GM19099 (cell line): Measurements from ENCODE around the gene CDAN1.

ENCODE experiments used
- POLR2A ChIP-seq: IDR thresholded peaks from 3 replicates; pipeline ENCODE4 v1.6.1; 2011; ENCODE audit warnings: low read depth; ENCODE audit not compliant: insufficient read length; ENCODE audit errors: extremely low read depth

Gene CDAN1, protein sequence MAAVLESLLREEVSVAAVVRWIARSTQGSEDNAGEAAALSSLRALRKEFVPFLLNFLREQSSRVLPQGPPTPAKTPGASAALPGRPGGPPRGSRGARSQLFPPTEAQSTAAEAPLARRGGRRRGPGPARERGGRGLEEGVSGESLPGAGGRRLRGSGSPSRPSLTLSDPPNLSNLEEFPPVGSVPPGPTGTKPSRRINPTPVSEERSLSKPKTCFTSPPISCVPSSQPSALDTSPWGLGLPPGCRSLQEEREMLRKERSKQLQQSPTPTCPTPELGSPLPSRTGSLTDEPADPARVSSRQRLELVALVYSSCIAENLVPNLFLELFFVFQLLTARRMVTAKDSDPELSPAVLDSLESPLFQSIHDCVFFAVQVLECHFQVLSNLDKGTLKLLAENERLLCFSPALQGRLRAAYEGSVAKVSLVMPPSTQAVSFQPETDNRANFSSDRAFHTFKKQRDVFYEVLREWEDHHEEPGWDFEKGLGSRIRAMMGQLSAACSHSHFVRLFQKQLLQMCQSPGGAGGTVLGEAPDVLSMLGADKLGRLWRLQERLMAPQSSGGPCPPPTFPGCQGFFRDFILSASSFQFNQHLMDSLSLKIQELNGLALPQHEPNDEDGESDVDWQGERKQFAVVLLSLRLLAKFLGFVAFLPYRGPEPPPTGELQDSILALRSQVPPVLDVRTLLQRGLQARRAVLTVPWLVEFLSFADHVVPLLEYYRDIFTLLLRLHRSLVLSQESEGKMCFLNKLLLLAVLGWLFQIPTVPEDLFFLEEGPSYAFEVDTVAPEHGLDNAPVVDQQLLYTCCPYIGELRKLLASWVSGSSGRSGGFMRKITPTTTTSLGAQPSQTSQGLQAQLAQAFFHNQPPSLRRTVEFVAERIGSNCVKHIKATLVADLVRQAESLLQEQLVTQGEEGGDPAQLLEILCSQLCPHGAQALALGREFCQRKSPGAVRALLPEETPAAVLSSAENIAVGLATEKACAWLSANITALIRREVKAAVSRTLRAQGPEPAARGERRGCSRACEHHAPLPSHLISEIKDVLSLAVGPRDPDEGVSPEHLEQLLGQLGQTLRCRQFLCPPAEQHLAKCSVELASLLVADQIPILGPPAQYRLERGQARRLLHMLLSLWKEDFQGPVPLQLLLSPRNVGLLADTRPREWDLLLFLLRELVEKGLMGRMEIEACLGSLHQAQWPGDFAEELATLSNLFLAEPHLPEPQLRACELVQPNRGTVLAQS

GRCh38 chr15:42736793-42737528 lies at the start of gene CDAN1:
Gene CDAN1, minus strand, starts transcription at chr15:42737128. Its CDS starts 26 bp downstream, at chr15:42737102.
- peak; percentile 75 for TF ChIP-seq POLR2A

DNA sequence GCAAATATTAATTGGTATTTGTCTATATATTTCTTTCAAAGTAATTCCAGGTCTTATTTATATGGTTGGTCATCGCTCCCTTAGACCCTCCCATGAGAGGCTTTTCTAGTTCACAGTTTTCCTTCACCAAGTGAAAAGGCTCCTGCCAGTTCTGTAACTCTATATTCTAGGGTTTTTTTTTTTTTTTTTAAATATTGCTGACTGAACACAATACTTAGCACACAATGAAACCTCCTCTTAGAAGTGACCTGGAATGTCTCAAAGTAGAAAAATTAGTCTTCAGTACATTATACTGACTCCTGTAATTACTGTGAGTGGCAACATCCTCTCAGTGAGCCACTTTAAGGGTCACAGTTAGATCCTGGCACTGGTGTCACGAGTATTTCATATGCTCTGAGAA lies 48.6 kb upstream of the CDAN1 start:
- TF ChIP-seq POLR2A: no peak

DNA sequence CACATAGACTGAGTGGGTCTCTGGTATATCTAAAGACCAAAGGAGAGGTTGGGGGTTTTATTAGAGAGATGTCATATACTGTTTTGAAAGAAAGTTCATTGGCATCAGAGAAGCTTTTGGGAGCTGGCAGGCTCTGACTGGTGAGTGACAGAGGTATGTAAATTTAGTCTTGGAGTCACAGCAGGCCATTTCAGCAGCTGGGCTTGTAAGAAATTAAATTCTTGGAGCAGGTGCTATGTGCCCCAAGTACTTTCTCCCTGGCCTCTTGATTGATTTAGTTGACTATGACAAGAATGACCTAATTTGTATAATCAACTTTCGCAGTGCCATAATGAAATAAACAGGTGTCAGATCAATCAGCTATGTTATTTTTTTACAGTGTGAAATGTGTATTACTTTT lies 47.8 kb upstream of the CDAN1 start:
- TF ChIP-seq POLR2A: no peak

DNA sequence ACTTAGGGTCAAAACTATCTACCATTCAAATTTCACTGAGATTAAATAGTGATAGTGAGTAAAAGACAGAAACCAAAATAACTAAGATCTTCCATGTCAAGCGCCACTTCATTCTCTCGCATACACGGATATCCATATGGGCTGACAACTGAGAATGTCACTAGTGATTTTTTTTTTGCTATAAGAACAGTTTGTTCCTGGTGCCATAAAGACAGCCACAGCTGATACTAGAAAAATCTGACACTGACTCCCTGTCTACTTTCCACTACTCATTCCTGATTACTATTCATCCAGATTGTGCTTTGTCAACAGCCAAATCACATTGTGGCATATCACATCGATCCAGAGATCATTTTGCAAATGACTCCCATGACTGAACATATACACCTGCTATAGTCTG lies 45.8 kb upstream of the CDAN1 start:
- TF ChIP-seq POLR2A: no peak

DNA sequence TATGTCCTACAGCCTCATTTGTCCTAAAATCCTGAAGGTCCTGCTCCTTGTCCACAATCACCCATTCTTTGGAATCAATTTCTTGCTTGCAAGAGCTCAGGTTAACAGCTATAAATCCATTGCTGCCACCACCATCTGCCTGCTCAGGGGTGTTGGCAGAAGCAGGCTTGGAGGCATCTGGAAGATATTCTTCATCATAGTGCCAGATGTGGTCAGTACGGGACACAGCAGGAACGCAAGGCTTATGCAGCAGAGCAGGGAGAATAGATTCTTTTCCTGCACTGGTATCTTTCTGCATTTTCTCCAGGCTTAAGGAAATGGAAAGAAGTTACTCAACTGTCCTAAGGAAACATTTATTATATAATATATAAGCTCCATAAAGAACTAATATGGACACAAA lies 38.5 kb upstream of the CDAN1 start:
- no peak for TF ChIP-seq POLR2A

GRCh38 chr15:42772901-42773300 lies 36.0 kb upstream of the CDAN1 start:
- no peak for TF ChIP-seq POLR2A

DNA sequence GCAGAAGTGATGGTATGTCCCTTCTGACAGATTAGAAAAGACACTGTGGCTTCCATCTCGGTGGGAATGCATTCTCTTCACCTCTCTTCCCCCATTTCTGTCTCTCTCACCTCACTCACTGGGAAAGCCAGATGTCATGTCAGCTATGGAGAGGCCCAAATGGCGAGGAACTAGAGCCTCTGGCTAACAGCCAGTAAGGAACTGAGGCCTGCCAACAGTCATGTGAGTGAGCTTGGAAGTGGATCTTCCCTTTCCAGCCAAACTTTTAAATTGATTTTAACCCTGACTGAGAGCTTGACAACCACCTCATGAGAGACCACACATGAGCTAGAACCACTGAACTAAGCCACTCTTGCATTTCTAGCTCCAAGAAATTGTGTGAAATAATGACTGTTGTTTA lies 35.2 kb upstream of the CDAN1 start:
- TF ChIP-seq POLR2A: no peak

DNA sequence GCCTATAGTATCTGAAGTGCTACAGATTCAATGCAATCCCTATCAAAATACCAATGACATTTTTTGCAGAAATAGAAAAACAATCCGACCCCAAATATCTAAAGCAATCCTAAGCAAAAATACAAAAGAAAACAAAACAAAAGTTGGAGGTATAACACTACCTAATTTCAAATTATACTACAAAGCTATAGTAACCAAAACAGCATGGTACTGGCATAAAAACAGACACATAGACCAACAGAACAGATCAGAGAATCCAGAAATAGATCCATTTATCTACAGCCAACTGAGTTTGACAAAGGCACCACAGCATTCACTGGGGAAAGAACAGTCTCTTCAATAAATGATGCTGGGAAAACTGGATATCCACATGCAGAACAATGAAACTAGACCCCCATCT lies 23.8 kb upstream of the CDAN1 start:
- no peak for TF ChIP-seq POLR2A

- TF ChIP-seq POLR2A: no peak
These were observed 22.2 kb upstream of the CDAN1 start for GRCh38 chr15:42759093-42759492.

DNA sequence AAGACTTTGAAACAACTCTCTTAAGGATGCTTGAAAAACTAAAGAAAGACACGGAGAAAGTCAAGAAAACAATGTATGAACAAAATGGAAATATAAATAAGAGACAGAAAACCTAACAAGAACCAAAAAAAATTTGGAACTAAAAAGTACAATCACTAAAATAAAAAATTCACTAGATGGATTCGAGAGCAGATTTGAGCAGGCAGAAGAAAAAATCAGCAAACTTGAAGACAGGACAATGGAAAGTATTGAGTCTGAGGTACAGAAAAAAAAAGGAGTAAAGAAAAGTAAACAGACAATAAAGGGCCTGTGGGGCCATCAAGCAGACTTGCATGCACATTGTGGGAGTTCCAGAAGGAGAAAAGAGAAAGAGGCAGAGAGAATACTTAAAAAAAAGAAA lies 13.4 kb upstream of the CDAN1 start:
- TF ChIP-seq POLR2A: no peak

DNA sequence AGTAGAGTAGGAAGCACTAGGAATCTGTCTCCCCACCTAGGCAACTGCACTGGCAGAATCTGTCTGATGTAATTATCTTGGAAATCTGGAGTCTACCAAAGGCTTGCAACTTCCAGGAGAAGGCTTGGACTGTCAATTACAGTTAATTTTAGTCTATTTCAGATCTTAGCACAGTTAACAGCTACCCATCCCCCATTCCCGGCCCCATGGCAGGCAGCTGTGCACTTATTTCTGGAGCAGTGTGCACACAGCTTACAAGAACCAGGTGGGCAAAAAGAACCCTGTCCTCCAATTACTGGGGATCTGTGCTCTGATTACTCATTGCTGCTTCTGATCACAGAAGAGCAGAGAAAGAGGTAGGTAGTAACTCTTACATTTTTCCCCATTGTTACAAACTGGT lies 12.3 kb upstream of the CDAN1 start:
- no peak for TF ChIP-seq POLR2A

DNA sequence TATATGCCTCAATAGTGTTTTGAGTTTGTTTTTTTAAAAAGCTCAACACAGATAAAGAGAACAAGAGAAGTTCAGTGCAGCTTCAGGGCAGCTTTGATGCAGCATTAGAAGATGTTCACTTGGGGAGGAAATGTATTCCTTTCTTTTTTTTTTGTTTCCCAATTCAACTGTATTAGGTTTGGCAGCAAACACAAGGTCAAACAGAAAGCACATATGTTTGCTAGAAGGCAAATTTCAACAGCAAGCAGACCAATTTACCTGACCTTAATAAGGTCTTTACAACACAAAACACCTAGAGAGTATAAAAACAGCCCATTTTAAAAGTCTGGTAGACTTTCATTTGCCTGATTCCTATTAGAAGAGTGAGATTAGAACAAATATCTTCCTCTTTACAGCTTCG lies 7.3 kb upstream of the CDAN1 start:
- TF ChIP-seq POLR2A: no peak

- no peak for TF ChIP-seq POLR2A
These were observed 5.2 kb upstream of the CDAN1 start for GRCh38 chr15:42742149-42742548.

DNA sequence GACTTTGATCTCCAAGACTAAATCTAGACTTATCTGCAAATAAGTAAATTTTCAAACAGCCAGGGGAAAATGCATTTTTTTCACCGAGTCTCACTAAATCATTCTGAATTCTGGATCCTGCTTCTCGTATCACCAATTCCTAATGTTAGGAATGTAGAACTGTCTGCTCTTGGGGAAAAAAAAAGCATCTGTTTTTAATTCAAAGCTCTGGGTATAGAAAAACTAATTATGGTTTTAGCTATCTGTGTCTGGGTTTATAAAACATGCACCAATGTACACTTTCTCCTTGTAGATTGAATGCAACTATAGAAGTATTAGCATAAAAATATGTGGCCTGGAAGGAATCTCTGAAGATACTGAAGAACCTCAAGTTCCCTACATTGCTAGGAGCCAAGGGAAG lies 4.8 kb upstream of the CDAN1 start:
- no peak for TF ChIP-seq POLR2A
